Kidney epithelial cell (primary cell): ENCODE measurements around the gene TRPC1. TPM values are rescaled to one million over a fixed set of nuclear protein-coding genes. Genes with fewer than 3 reads are reported as not detected.

Source experiments
- DNase-seq: peaks from one replicate; pipeline ENCODE4 v3.0.0-alpha.2; 2010; ENCODE audit warnings: low read depth
- H3K27me3 ChIP-seq: 2 replicates; pipeline ENCODE4 v1.6.0; 2011; ENCODE audit warnings: low read length; ENCODE audit not compliant: control insufficient read depth, insufficient read depth
- H3K36me3 ChIP-seq: 2 replicates; pipeline ENCODE4 v1.5.1; 2011; ENCODE audit warnings: low read length; ENCODE audit not compliant: control insufficient read depth, insufficient read depth
- H3K4me3 ChIP-seq: 2 replicates; pipeline ENCODE4 v1.5.1; 2011; ENCODE audit warnings: low read depth, mild to moderate bottlenecking, control low read depth, low read length
- CTCF ChIP-seq: IDR thresholded peaks from 2 replicates; pipeline ENCODE4 v1.5.1; 2011; ENCODE audit warnings: mild to moderate bottlenecking, moderate library complexity, low read length, control low read depth, inconsistent platforms; ENCODE audit not compliant: insufficient read depth, poor library complexity, severe bottlenecking
- total RNA-seq: library from RNA; depleted of rRNA; stranded (reverse); fragments of >200 nt; gene quantifications from 2 replicates; pipeline ENCODE4 v1.2.3, GENCODE V29; 2015

Gene TRPC1
- total RNA-seq, 1 donor from 2014 or later: 5.6 TPM

GRCh38 chr3:142768338-142768737, 44.5 kb downstream of the TRPC1 start:
- DNase-seq: no peak
- no peaks in the 10 kb centered on the region for H3K36me3 ChIP-seq
- H3K27me3 ChIP-seq: no peaks in the 10 kb centered on the region
- no peak overlapping the region for H3K4me3 ChIP-seq
- TF ChIP-seq CTCF: no peak

- Histone ChIP-seq H3K27me3 (no peaks in the 10 kb centered on the region), H3K4me3 (no peak overlapping the region), H3K36me3 (no peaks in the 10 kb centered on the region)
- no peak for TF ChIP-seq CTCF
- DNase-seq: no peak
Measured at GRCh38 chr3:142777927-142778326, 54.1 kb downstream of the TRPC1 start.

- TF ChIP-seq CTCF: no peak
Measured at GRCh38 chr3:142778541-142778940, 54.7 kb downstream of the TRPC1 start.

GRCh38 chr3:142779591-142779990, 55.8 kb downstream of the TRPC1 start:
- no peaks in the 10 kb centered on the region for H3K36me3 ChIP-seq
- H3K4me3 ChIP-seq: no peak overlapping the region
- no peak for DNase-seq
- TF ChIP-seq CTCF: no peak
- H3K27me3 ChIP-seq: no peaks in the 10 kb centered on the region

More at GRCh38 chr3:142778541-142778940, 54.7 kb downstream of the TRPC1 start:
- no peaks in the 10 kb centered on the region for H3K36me3 ChIP-seq
- DNase-seq: no peak
- H3K27me3 ChIP-seq: no peaks in the 10 kb centered on the region
- H3K4me3 ChIP-seq: no peak overlapping the region

GRCh38 chr3:142782616-142783015, 58.8 kb downstream of the TRPC1 start:
- H3K36me3 ChIP-seq: no peaks in the 10 kb centered on the region
- no peak for DNase-seq
- H3K4me3 ChIP-seq: no peak overlapping the region
- no peak for TF ChIP-seq CTCF
- H3K27me3 ChIP-seq: no peaks in the 10 kb centered on the region

GRCh38 chr3:142784228-142784627, 60.4 kb downstream of the TRPC1 start:
- no peaks in the 10 kb centered on the region for H3K27me3 ChIP-seq
- no peak for DNase-seq
- no peak for TF ChIP-seq CTCF
- H3K4me3 ChIP-seq: no peak overlapping the region
- H3K36me3 ChIP-seq: peaks cover 2% of the 10 kb centered on the region
